Ovary (tissue), 9 donors: ENCODE measurements around the gene GLCE. TPM values are rescaled to one million over a fixed set of nuclear protein-coding genes. Genes with fewer than 3 reads are reported as not detected.

Source experiments
- DNase-seq, 5 donors: peaks; one replicate each; pipeline ENCODE4 v3.0.0-alpha.2; 2019 to 2020
- H3K27ac ChIP-seq, 2 donors: fragments of 200-600 bp; one replicate each; pipeline versions ENCODE4 v1.5.1 to v1.8.0; 2019 to 2022
- H3K27me3 ChIP-seq: fragments of 200-600 bp; one replicate; pipeline ENCODE4 v1.8.0; 2022
- H3K36me3 ChIP-seq: fragments of 200-600 bp; sonication (generic); one replicate; pipeline ENCODE4 v1.5.1; 2019
- H3K4me1 ChIP-seq: one replicate; pipeline ENCODE4 v1.8.1; 2013; ENCODE audit warnings: mild to moderate bottlenecking, moderate library complexity; ENCODE audit not compliant: insufficient read depth
- H3K4me3 ChIP-seq: fragments of 200-600 bp; sonication (generic); one replicate; pipeline ENCODE4 v1.5.1; 2017
- H3K9me3 ChIP-seq, 2 donors: fragments of 200-600 bp in 1 of 2; sonication (generic) in 1 of 2; one replicate each; pipeline versions ENCODE4 v1.5.1 to v1.8.1; 2013 to 2019; ENCODE audit warnings: mild to moderate bottlenecking in 1 of 2, moderate library complexity in 1 of 2
- CTCF ChIP-seq, 3 donors: fragments of 450-650 bp in 2 of 3; fragments of 200-600 bp in 1 of 3; IDR thresholded peaks; one replicate each; pipeline versions ENCODE4 v1.5.1 to v1.8.0; 2016 to 2022; ENCODE audit warnings: antibody characterized with exemption in 3 of 3, mild to moderate bottlenecking in 1 of 3
- EP300 ChIP-seq: sonication (generic); formaldehyde crosslinking; IDR thresholded peaks from one replicate; pipeline ENCODE4 v1.6.1; 2017; ENCODE audit warnings: antibody characterized with exemption
- POLR2A ChIP-seq: fragments of 450-650 bp; IDR thresholded peaks from one replicate; pipeline ENCODE4 v1.6.1; 2017; ENCODE audit warnings: antibody characterized with exemption, mild to moderate bottlenecking, moderate library complexity
- WGBS, 3 donors: extraction: QIAGEN DNeasy Blood & Tissue Kit in 1 of 3; methylation state at CpG; one replicate each; pipeline versions ENCODE4 v1.1.5 to v1.1.7; 2013 to 2017; 5-methylcytosine and 5-hydroxymethylcytosine counted together
- intact Hi-C, 4 donors: fragments of 100-400 bp; cut with DNase I; formaldehyde crosslinking; loops; one replicate each; pipeline versions ENCODE4 v1.11.0 to v1.15.1; 2022 to 2023
- polyA plus RNA-seq, 2 donors: library from polyadenylated mRNA; stranded (reverse); fragments of 200-250 nt in 1 of 2; fragments of 350-450 nt in 1 of 2; fragmentation: Illumina TruSeq in 1 of 2; extraction: RNeasy Lipid Tissue Mini Kit (QIAGEN cat#74804) in 1 of 2; gene quantifications; one replicate each; pipeline ENCODE4 v1.2.3, GENCODE V29; 2013 to 2014
- total RNA-seq, 7 donors: library from RNA; depleted of rRNA in 2 of 7; stranded (reverse); fragments of >200 nt in 2 of 7; fragmentation: NEBNext Ultra II Directional in 3 of 7; extraction: Animal tissue kit (Norgen Biotek cat#: 25700) in 3 of 7; gene quantifications; one replicate each; pipeline versions ENCODE4 v1.1.0 to v1.2.4, GENCODE V29; 2016 to 2023
- donor health status: DM: no; HTN: no; CAD: no; lungs with moderate emphysema.
- donor health status: DM: no; HTN: no; CAD: no.
- donor health status: Bipolar disorder and iron deficiency.
- donor health status: DM: yes; HTN: yes; CAD: no.
- donor health status: DM: no; HTN: no; CAD: no.
- donor health status: DM: yes; HTN: yes; CAD: no.

The GLCE gene
- total and polyA plus RNA-seq, 9 donors: 12.2 to 23.2 (median 16.7) TPM

DNA sequence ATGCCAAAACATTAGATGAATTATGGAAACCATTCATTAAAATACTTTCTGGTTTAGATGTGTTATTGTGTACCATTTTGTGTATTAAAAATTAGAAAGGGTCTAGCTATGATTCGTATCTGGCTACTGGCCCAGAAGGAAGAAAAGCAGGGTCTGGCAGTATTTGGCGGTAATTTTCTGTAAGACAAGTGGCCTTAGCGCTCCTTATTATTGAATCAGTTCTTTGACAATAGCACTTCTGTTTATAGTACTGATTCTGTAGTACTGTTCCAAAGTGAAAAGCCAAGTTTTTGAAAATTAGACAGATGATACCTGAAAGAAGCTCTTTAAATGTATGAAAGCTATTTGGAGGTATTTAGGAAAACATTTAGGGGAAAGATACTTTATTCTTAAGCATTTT, 10.2 kb downstream of the GLCE start:
- no peaks in the 10 kb centered on the region for H3K36me3 ChIP-seq
- H3K4me1 ChIP-seq: no peaks in the 10 kb centered on the region
- H3K27me3 ChIP-seq: no peaks in the 10 kb centered on the region
- H3K4me3 ChIP-seq: no peak overlapping the region
- intact Hi-C loops: no loop called here
- H3K27ac ChIP-seq: no peak overlapping the region
- 84 to 87% (median 84%) methylated on average over 3 of the region's 3 CpGs for WGBS, 3 donors
- H3K9me3 ChIP-seq: no peaks in the 10 kb centered on the region
- no peak for DNase-seq
- no peak for TF ChIP-seq CTCF (IDR thresholded peaks at IDR 0.05)
- TF ChIP-seq POLR2A: no peak
- no peak for TF ChIP-seq EP300

GRCh38 chr15:69172847-69173246, 12.4 kb downstream of the GLCE start:
- no peak for DNase-seq
- Histone ChIP-seq H3K4me3 (no peak overlapping the region), H3K36me3 (no peaks in the 10 kb centered on the region), H3K27ac (no peak overlapping the region), H3K9me3 (no peaks in the 10 kb centered on the region), H3K4me1 (no peaks in the 10 kb centered on the region), H3K27me3 (no peaks in the 10 kb centered on the region)
- WGBS, 3 donors: 81 to 92% (median 92%) methylated on average over 2 of the region's 2 CpGs
- intact Hi-C loops: no loop called here
- TF ChIP-seq EP300 (no peak), CTCF (IDR thresholded peaks at IDR 0.05) (no peak), POLR2A (no peak)

DNA sequence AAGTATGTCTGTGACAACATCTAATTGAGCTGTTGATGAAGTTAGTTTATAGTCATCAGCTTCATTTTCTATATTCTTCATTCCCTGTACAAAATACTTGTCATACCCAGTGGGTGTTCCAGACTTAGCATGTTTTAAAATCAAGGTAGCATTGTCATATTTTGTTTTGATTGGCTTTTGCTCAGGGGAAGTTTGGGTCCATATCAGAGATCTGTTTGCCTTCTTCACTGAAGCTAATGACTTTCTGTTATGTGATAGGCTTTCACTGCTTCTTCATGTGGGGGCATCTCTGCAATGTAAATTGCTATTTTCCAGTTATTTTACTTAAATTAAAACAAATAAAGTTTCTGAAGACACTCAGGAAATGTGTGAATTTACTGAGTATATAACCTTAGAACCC, 15.1 kb downstream of the GLCE start:
- no peak overlapping the region for H3K4me3 ChIP-seq
- no peak overlapping the region for H3K27ac ChIP-seq
- H3K27me3 ChIP-seq: no peaks in the 10 kb centered on the region
- no peak for TF ChIP-seq POLR2A
- TF ChIP-seq EP300: no peak
- TF ChIP-seq CTCF (IDR thresholded peaks at IDR 0.05): no peak
- H3K36me3 ChIP-seq: no peaks in the 10 kb centered on the region
- intact Hi-C loops: no loop called here
- no peak for DNase-seq
- no peaks in the 10 kb centered on the region for H3K4me1 ChIP-seq
- H3K9me3 ChIP-seq: no peaks in the 10 kb centered on the region

- H3K36me3 ChIP-seq: no peaks in the 10 kb centered on the region
- no peaks in the 10 kb centered on the region for H3K4me1 ChIP-seq
- no peak for DNase-seq
- intact Hi-C loops: no loop called here
- H3K27ac ChIP-seq: no peak overlapping the region
- TF ChIP-seq CTCF (IDR thresholded peaks at IDR 0.05) (no peak), POLR2A (no peak), EP300 (no peak)
- H3K9me3 ChIP-seq: no peaks in the 10 kb centered on the region
- no peaks in the 10 kb centered on the region for H3K27me3 ChIP-seq
- H3K4me3 ChIP-seq: no peak overlapping the region
These were observed 21.0 kb downstream of the GLCE start for GRCh38 chr15:69181424-69181823.

DNA sequence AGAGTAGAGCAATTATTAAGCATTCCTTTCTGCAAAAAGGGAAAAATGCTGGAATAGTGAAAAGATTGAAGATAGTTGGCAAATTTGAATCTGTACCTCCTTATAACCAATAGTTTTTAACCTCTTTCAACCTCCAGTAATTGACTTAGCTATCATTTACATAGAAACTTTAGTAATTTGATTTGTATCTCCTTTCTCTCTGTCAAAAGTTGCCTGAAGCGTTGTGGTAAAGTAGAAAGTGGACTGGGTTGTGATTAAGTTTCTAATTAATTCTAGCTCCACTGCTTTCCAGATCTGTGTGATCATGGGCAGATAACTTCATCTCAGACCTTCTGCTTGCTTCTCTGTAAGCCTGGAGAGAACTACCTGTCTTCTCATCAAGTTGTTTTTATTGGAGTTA, 24.8 kb downstream of the GLCE start:
- no peak overlapping the region for H3K4me3 ChIP-seq
- intact Hi-C loops: no loop called here
- H3K27ac ChIP-seq: no peak overlapping the region
- no peak for DNase-seq
- TF ChIP-seq POLR2A: no peak
- no peak for TF ChIP-seq EP300
- TF ChIP-seq CTCF (IDR thresholded peaks at IDR 0.05): no peak
- H3K27me3 ChIP-seq: no peaks in the 10 kb centered on the region
- H3K36me3 ChIP-seq: no peaks in the 10 kb centered on the region
- no peaks in the 10 kb centered on the region for H3K4me1 ChIP-seq
- H3K9me3 ChIP-seq: no peaks in the 10 kb centered on the region
- WGBS, 3 donors: 96 to 98% (median 97%) methylated on average over 1 of the region's 1 CpG
